ENCODE results near the gene BLOC1S3.

Gene BLOC1S3

GRCh38 chr19:45137179-45137761 lies 41.3 kb upstream of the BLOC1S3 start:
- peaks cover 30 to 98% (median 79%) of the 10 kb centered on the region in 11 experiments; a peak in 21 of 22 replicates for H4K20me1 ChIP-seq
- peak overlapping the region; percentile 44 to 82 (median 74) for H3K27ac ChIP-seq
- H3K4me3 ChIP-seq, result peak overlapping the region in 9 of 10 experiments; percentile 5 to 55 (median 32); a peak in 14 of 20 replicates

GRCh38 chr19:45138303-45138751 lies 40.3 kb upstream of the BLOC1S3 start:
- no peaks in the 10 kb centered on the region for H3K9me3 ChIP-seq (replicated peaks in 1 of 11)
- peak overlapping the region; percentile 85 to 98 (median 95) for H3K4me2 ChIP-seq
- no peak overlapping the region for H3K4me3 ChIP-seq
- H3K27me3 ChIP-seq, result no peaks in the 10 kb centered on the region
- no peak for TF ChIP-seq Cebpa-rat (IDR thresholded peaks at IDR 0.05)
- peak overlapping the region in 7 of 11 experiments; percentile 2 to 74 (median 36); a peak in 7 of 22 replicates for H3K9ac ChIP-seq
- H4K20me1 ChIP-seq, result peaks cover 32 to 98% (median 86%) of the 10 kb centered on the region in 11 experiments
- peaks cover 26 to 38% (median 30%) of the 10 kb centered on the region in 11 experiments for H3K36me3 ChIP-seq
- peak overlapping the region in 8 of 11 experiments; percentile 36 to 82 (median 77); a peak in 8 of 22 replicates for H3K27ac ChIP-seq
- H3K4me1 ChIP-seq, result peaks cover 57 to 67% (median 59%) of the 10 kb centered on the region in 10 experiments

More at GRCh38 chr19:45137179-45137761, 41.3 kb upstream of the BLOC1S3 start:
- Histone ChIP-seq H3K4me2 (peak overlapping the region; percentile 85 to 98 (median 95)), H3K36me3 (peaks cover 18 to 29% (median 25%) of the 10 kb centered on the region in 11 experiments), H3K9ac (peak overlapping the region; percentile 57 to 74 (median 70); a peak in 21 of 22 replicates), H3K4me1 (peaks cover 55 to 69% (median 59%) of the 10 kb centered on the region in 10 experiments), H3K27me3 (no peaks in the 10 kb centered on the region), H3K9me3 (replicated peaks in 1 of 11) (no peaks in the 10 kb centered on the region)
- no peak for TF ChIP-seq Cebpa-rat (IDR thresholded peaks at IDR 0.05)

GRCh38 chr19:45139286-45140143 lies 39.1 kb upstream of the BLOC1S3 start:
- Histone ChIP-seq H3K27ac (peak overlapping the region in 4 of 11 experiments; percentile 6 to 34 (median 24); a peak in 4 of 22 replicates), H3K4me2 (no peak overlapping the region), H3K36me3 (peaks cover 32 to 50% (median 39%) of the 10 kb centered on the region in 11 experiments), H3K4me3 (no peak overlapping the region), H3K9ac (peak overlapping the region in 2 of 11 experiments; percentile 7 to 22; a peak in 1 of 22 replicates), H3K27me3 (no peaks in the 10 kb centered on the region), H3K9me3 (replicated peaks in 1 of 11) (no peaks in the 10 kb centered on the region), H4K20me1 (peaks cover 35 to 96% (median 85%) of the 10 kb centered on the region in 11 experiments), H3K4me1 (peaks cover 47 to 60% (median 53%) of the 10 kb centered on the region in 10 experiments)
- no peak for TF ChIP-seq Cebpa-rat (IDR thresholded peaks at IDR 0.05)

DNA sequence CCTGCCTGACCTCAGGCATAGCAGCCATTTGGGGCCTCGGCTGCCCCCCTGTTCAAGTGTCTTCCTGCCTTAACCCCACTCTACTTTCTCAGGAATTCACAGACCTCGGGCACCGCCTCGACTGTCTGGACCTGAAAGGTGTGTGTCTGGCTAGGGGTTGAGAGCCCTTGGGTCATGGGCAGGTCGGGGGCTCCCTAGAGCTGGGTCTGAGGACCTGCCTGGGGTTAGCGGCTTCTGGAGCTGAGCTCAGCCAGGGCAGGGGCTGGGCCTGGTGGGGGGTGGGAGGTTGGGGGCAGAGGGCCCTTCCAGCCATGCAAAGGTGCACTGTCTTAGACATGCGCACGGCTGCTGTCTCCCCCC lies 38.5 kb upstream of the BLOC1S3 start:
- Histone ChIP-seq H3K4me2 (no peak overlapping the region), H3K27ac (peak overlapping the region in 4 of 11 experiments; percentile 6 to 34 (median 24); a peak in 3 of 22 replicates)

DNA sequence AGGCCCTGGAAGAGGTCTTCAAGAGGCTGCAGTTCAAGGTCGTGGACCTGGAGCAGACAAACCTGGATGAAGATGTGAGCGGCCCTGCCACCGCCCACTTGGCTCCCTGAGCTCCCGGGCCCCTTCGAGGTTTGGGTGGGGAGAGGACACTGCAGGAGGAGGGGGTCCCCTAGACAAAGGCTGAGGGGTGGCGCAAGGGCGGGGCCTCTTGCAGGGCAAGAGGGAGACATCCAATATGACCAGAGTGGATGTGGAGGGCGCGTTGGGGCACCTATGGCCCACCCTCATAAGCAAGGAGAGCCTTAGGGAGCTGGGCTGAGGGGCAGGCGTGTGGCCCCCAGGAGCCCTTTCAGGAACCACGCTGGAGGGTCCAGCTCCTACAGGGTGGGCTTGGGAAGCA lies 38.1 kb upstream of the BLOC1S3 start:
- H3K36me3 ChIP-seq, result peaks cover 42 to 60% (median 49%) of the 10 kb centered on the region in 11 experiments
- 0 out of 22 replicates have a peak overlapping the region, but pooled peaks of 1 of the 11 experiments have one; percentile 12 for H3K27ac ChIP-seq
- no peak for TF ChIP-seq Cebpa-rat (IDR thresholded peaks at IDR 0.05)
- no peaks in the 10 kb centered on the region for H3K27me3 ChIP-seq
- no peak overlapping the region for H3K4me2 ChIP-seq
- peaks cover 37 to 50% (median 43%) of the 10 kb centered on the region in 10 experiments for H3K4me1 ChIP-seq
- peak overlapping the region in 2 of 11 experiments; percentile 24 to 41; a peak in 1 of 22 replicates for H3K9ac ChIP-seq
- no peaks in the 10 kb centered on the region for H3K9me3 ChIP-seq (replicated peaks in 1 of 11)
- H4K20me1 ChIP-seq, result peaks cover 36 to 95% (median 77%) of the 10 kb centered on the region in 11 experiments
- H3K4me3 ChIP-seq, result no peak overlapping the region

More for the DNA sequence above, 38.5 kb upstream of the BLOC1S3 start:
- Histone ChIP-seq H3K27me3 (no peaks in the 10 kb centered on the region), H4K20me1 (peaks cover 36 to 96% (median 82%) of the 10 kb centered on the region in 11 experiments), H3K9ac (no peak overlapping the region; a peak in 1 of 22 replicates), H3K9me3 (replicated peaks in 1 of 11) (no peaks in the 10 kb centered on the region), H3K36me3 (peaks cover 38 to 56% (median 45%) of the 10 kb centered on the region in 11 experiments), H3K4me1 (peaks cover 41 to 54% (median 47%) of the 10 kb centered on the region in 10 experiments), H3K4me3 (no peak overlapping the region)
- TF ChIP-seq Cebpa-rat (IDR thresholded peaks at IDR 0.05), result no peak

DNA sequence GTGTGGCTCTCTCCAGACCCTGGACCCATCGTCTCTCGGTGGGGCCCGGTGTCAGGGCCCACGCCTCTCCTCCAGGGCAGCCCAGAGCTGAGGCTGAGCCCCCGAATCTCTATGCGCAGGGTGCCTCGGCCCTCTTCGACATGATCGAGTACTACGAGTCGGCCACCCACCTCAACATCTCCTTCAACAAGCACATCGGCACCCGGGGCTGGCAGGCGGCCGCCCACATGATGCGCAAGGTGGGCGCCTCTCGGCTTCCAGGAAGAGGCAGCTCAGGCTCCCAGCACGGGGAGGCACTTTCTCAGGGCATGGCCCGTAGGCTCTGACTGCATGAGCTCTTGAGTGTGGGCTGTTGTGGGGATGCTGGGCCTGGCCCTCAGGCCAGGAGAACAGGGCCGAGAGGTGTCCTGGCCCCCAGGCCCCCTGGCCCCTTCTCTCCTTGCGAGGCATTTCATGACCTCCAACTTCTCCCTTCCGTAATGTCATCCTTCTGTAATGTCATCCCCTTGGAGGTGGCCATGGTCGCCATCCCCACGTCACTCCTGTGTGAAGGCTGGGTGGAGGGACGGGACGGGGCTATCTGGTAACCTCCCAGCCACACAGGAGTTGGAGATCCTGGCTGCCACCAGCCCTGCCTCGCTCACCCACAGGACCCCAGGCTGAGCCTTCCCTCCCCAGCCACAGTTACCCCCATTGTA lies 37.2 kb upstream of the BLOC1S3 start:
- Histone ChIP-seq H3K9me3 (replicated peaks in 1 of 11) (no peaks in the 10 kb centered on the region), H3K4me2 (no peak overlapping the region), H3K27ac (no peak overlapping the region), H3K27me3 (no peaks in the 10 kb centered on the region), H3K9ac (0 out of 22 replicates have a peak overlapping the region, but pooled peaks of 1 of the 11 experiments have one; percentile 41), H4K20me1 (peaks cover 31 to 87% (median 75%) of the 10 kb centered on the region in 11 experiments), H3K4me1 (peaks cover 28 to 42% (median 34%) of the 10 kb centered on the region in 10 experiments), H3K4me3 (no peak overlapping the region), H3K36me3 (peaks cover 48 to 67% (median 55%) of the 10 kb centered on the region in 11 experiments)
- no peak for TF ChIP-seq Cebpa-rat (IDR thresholded peaks at IDR 0.05)

DNA sequence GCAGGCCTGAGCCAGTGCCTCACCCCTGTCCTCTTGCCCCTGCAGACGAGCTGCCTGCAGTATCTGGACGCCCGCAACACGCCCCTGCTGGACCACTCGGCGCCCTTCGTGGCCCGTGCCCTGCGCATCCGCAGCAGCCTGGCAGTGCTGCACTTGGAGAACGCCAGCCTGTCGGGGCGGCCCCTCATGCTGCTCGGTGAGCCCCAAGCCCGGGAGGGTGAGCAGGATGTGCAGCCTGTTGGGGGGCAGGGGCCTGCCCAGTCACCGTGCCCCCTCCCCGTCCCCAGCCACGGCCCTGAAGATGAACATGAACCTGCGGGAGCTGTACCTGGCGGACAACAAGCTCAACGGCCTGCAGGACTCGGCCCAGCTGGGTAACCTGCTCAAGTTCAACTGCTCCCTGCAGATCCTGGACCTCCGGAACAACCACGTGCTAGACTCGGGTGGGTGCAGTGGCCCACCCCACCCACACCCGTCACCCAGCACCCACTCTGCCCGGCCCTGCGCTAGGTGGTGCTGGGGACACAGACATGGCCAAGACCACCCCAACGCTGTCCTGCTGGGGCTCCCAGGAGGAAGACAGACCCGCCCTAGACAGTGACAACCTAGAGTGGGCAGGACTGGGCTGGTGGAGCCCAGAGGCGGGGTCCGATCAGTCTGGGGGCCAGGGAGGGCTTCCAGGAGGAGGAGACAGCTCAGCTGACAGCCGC lies 36.4 kb upstream of the BLOC1S3 start:
- TF ChIP-seq Cebpa-rat (IDR thresholded peaks at IDR 0.05), result no peak
- peaks cover 53 to 75% (median 63%) of the 10 kb centered on the region in 11 experiments for H3K36me3 ChIP-seq
- H4K20me1 ChIP-seq, result peaks cover 23 to 87% (median 73%) of the 10 kb centered on the region in 11 experiments
- peaks cover 20 to 34% (median 27%) of the 10 kb centered on the region in 10 experiments for H3K4me1 ChIP-seq
- H3K27ac ChIP-seq, result no peak overlapping the region
- no peaks in the 10 kb centered on the region for H3K9me3 ChIP-seq (replicated peaks in 1 of 11)
- H3K4me2 ChIP-seq, result no peak overlapping the region
- H3K27me3 ChIP-seq, result no peaks in the 10 kb centered on the region
- H3K9ac ChIP-seq, result peak overlapping the region in 4 of 11 experiments; percentile 25 to 45 (median 35); a peak in 3 of 22 replicates
- H3K4me3 ChIP-seq, result no peak overlapping the region
